SJSA1 (cell line): ENCODE data around the gene TEDC1. TPM values are rescaled to one million over a fixed set of nuclear protein-coding genes. Genes with fewer than 3 reads are reported as not detected.

Experiments
- DNase-seq, 2 experiments: peaks; one replicate each; pipeline ENCODE4 v3.0.0-alpha.2; 2015 to 2020; ENCODE audit warnings: low spot score in 2 of 2, low read depth in 1 of 2
- H3K27ac ChIP-seq: fragments of 250-450 bp; sonication (Bioruptor Pico); 2 replicates; pipeline ENCODE4 v1.5.1; 2020; ENCODE audit warnings: mild to moderate bottlenecking, moderate library complexity
- H3K27me3 ChIP-seq: fragments of 250-450 bp; sonication (Bioruptor Pico); replicated peaks from 2 replicates; pipeline ENCODE4 v1.5.1; 2020; ENCODE audit warnings: mild to moderate bottlenecking, moderate library complexity
- H3K36me3 ChIP-seq: fragments of 250-450 bp; sonication (Bioruptor Pico); 2 replicates; pipeline ENCODE4 v1.5.1; 2020; ENCODE audit warnings: mild to moderate bottlenecking
- H3K4me1 ChIP-seq: fragments of 250-450 bp; sonication (Bioruptor Pico); replicated peaks from 2 replicates; pipeline ENCODE4 v1.6.1; 2021; ENCODE audit warnings: mild to moderate bottlenecking
- H3K4me3 ChIP-seq: fragments of 250-450 bp; sonication (Bioruptor Pico); 2 replicates; pipeline ENCODE4 v1.5.1; 2020; ENCODE audit warnings: mild to moderate bottlenecking
- H3K9me3 ChIP-seq: fragments of 250-450 bp; sonication (Bioruptor Pico); replicated peaks from 2 replicates; pipeline ENCODE4 v1.5.1; 2020; ENCODE audit warnings: mild to moderate bottlenecking
- total RNA-seq: library from RNA; depleted of rRNA; stranded (reverse); fragments of >200 nt; shearing (Covaris generic); gene quantifications from 2 replicates; pipeline ENCODE4 v1.2.3, GENCODE V29; 2014

TEDC1 gene
- total RNA-seq, 1 experiment from 2014 or later = 22.1 TPM

DNA sequence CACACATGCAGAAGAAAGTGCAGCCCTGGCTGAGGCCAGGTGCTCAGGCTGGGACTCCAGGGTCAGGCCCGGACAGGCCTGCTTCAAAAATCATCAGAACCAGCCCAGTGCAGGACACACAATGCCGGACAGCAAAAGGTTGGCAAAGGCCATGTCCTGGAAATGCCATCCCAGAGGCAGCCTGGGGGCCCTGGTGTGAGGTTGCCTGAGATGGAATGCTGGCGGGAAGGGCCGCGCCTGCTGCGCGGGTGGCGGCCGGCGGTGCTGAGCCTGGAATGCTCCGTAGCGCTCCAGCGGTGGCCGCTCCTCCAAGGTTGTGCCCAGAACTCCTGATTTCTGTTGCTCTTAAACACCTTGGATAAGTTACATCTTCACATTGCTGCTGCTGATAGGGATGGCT, 38.1 kb upstream of the TEDC1 start:
- Histone ChIP-seq H3K4me3 (no peak overlapping the region), H3K36me3 (peaks cover 60% of the 10 kb centered on the region), H3K9me3 (no peaks in the 10 kb centered on the region), H3K27me3 (no peaks in the 10 kb centered on the region), H3K4me1 (no peaks in the 10 kb centered on the region), H3K27ac (no peak overlapping the region)
- DNase-seq = no peak

DNA sequence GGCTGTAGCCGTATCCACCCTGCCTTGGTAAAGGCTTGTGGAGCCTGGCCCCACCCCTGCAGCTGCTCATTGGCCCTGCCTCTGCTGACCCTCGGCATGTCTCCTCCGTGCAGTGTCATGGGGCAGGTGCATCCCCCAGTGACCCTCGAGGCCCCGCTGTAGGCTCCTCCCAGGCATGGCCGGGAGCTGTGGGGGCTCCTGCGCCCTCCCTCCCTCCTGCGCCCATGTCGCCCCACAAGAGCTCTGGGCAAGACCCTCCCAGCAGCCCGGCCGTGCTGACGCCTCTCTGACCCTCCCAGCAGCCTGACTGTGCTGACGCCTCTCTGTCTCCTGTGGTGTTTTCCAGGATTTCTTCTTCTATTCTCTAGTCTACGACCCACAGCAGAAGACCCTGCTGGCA, 37.2 kb upstream of the TEDC1 start:
- H3K9me3 ChIP-seq = no peaks in the 10 kb centered on the region
- no peak overlapping the region for H3K27ac ChIP-seq

GRCh38 chr14:105455086-105455640, 35.9 kb upstream of the TEDC1 start:
- H3K36me3 ChIP-seq = peaks cover 44% of the 10 kb centered on the region
- no peak for DNase-seq
- no peaks in the 10 kb centered on the region for H3K4me1 ChIP-seq
- H3K9me3 ChIP-seq = no peaks in the 10 kb centered on the region
- no peaks in the 10 kb centered on the region for H3K27me3 ChIP-seq
- H3K27ac ChIP-seq = no peak overlapping the region
- no peak overlapping the region for H3K4me3 ChIP-seq

More for the DNA sequence above, 37.2 kb upstream of the TEDC1 start:
- no peaks in the 10 kb centered on the region for H3K4me1 ChIP-seq
- no peak overlapping the region for H3K4me3 ChIP-seq
- no peaks in the 10 kb centered on the region for H3K27me3 ChIP-seq
- peaks cover 56% of the 10 kb centered on the region for H3K36me3 ChIP-seq
- no peak for DNase-seq

- Histone ChIP-seq H3K27me3 (no peaks in the 10 kb centered on the region), H3K4me3 (no peak overlapping the region), H3K4me1 (no peaks in the 10 kb centered on the region), H3K9me3 (no peaks in the 10 kb centered on the region), H3K36me3 (peaks cover 37% of the 10 kb centered on the region), H3K27ac (no peak overlapping the region)
- no peak for DNase-seq
Observed at GRCh38 chr14:105455766-105456660, 35.0 kb upstream of the TEDC1 start.

DNA sequence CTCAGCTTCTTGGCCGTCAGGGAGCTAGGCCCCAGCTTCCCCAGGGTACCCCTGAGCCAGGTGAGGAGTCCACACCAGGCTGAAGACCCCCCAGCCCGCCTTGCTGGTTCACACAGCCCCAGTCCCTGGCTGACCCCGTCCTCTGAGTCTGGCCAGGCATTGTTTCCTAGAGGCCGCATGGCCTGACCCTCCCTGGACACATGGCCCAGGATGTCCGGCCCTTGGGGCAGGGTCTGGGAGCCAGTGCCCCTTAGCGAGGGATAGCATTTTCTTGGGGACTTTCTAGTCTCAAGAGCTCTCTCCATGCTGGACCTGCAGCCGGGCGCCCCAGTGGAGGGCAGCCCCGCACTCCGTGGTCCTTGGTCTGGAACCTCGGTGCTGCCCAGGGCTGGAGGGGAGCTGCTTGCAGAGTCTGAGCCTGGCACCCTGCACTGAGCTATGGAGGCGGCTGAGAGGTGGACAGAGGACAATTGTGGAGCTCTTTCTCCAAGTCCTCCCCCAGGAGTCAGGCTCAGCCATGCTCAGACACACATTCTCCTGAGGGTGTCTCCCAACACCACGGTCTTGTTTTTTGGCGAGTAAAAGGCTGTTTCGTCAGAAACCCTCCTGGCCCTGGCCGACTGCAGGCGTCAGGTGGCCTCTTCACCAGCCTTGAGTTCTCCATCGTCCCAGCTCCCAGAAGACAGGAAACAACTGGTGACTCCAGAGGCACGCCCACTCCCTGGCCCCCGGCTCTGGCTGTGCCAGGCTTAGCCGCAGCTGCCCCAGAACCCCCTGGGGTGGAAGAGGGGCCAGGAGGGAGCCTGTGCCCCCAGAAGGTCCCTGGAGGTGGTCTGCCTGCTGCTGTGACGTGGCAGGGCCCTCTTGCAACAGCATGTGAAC, 34.1 kb upstream of the TEDC1 start:
- H3K36me3 ChIP-seq = peaks cover 33% of the 10 kb centered on the region
- H3K9me3 ChIP-seq = no peaks in the 10 kb centered on the region
- H3K27me3 ChIP-seq = no peaks in the 10 kb centered on the region
- DNase-seq = no peak
- no peak overlapping the region for H3K27ac ChIP-seq
- H3K4me3 ChIP-seq = no peak overlapping the region
- no peaks in the 10 kb centered on the region for H3K4me1 ChIP-seq

DNA sequence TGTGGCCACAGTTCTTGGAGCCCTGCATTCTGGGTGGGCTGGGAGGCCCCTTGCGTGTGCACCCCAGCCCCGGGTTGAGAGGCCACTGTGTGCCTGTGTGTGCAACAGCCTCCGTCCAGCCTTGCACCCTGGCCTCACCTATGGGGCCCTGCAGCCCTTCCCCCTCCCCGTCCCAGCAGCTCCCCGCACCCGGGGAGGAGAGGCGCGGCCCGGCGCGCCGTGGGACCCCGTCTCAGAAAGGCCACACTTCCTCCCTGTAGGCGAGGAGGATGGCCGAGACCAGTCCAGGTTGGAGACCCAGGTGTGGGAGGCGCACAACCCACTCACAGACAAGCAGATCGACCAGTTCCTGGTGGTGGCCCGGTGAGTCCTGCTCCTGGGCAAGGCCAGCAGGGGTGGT, 33.0 kb upstream of the TEDC1 start:
- no peak overlapping the region for H3K27ac ChIP-seq
- DNase-seq = no peak
- no peaks in the 10 kb centered on the region for H3K4me1 ChIP-seq
- H3K9me3 ChIP-seq = no peaks in the 10 kb centered on the region
- H3K4me3 ChIP-seq = no peak overlapping the region
- H3K36me3 ChIP-seq = peaks cover 35% of the 10 kb centered on the region
- H3K27me3 ChIP-seq = no peaks in the 10 kb centered on the region

DNA sequence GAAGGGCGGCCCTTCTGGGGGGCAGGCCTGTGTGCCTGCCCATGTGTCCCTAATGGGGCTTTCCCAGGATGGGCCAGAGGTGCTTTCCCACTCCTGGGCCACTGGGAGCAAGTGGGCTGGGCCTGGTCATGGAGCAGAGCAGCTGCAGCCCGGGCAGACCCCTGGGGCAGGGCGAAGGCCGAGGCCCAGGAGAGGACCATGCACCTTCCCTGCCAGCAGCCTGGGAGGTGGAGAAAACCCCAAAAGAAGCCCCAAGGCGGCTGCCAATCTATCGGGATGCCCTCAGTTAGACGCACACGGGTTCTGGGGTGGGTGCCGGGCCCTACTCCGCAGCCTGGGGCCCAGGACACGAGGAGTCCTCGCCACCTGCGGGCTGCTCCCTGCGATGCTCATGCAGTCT, 32.5 kb upstream of the TEDC1 start:
- H3K4me3 ChIP-seq = no peak overlapping the region
- no peaks in the 10 kb centered on the region for H3K9me3 ChIP-seq
- no peaks in the 10 kb centered on the region for H3K4me1 ChIP-seq
- peaks cover 32% of the 10 kb centered on the region for H3K36me3 ChIP-seq
- no peak overlapping the region for H3K27ac ChIP-seq
- DNase-seq = no peak
- H3K27me3 ChIP-seq = no peaks in the 10 kb centered on the region

DNA sequence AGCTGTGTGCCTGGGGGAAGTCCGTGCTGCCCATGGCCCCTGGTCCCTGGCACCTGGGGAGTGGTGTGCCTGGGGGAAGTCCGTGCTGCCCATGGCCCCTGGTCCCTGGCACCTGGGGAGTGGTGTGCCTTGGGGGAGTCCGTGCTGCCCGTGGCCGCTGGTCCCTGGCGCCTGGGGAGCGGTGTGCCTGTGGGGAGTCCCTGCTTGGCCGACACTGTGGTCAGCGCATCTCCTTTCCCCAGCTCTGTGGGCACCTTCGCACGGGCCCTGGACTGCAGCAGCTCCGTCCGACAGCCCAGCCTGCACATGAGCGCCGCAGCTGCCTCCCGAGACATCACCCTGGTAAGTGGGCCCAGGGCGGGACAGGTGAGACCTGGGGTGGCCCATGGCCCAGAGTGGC, 30.9 kb upstream of the TEDC1 start:
- Histone ChIP-seq H3K36me3 (peaks cover 37% of the 10 kb centered on the region), H3K27ac (no peak overlapping the region)
- no peak for DNase-seq

DNA sequence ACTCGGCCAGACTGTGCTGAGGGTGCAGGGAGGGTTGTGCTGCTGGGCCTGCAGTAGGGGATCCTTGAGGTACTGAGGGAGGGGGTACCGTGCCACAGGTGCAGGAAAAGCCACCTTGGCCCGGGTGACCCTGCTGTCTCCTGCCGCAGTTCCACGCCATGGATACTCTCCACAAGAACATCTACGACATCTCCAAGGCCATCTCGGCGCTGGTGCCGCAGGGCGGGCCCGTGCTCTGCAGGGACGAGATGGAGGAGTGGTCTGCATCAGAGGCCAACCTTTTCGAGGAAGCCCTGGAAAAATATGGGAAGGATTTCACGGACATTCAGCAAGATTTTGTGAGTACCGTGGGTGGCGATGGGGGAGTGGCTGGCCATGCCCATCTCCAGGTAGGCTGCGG, 30.4 kb upstream of the TEDC1 start:
- DNase-seq = no peak
- H3K27ac ChIP-seq = no peak overlapping the region
- H3K36me3 ChIP-seq = peaks cover 37% of the 10 kb centered on the region
- no peaks in the 10 kb centered on the region for H3K9me3 ChIP-seq
- peaks cover 7% of the 10 kb centered on the region for H3K4me1 ChIP-seq
- H3K4me3 ChIP-seq = no peak overlapping the region
- no peaks in the 10 kb centered on the region for H3K27me3 ChIP-seq

More for the DNA sequence above, 30.9 kb upstream of the TEDC1 start:
- Histone ChIP-seq H3K9me3 (no peaks in the 10 kb centered on the region), H3K4me3 (no peak overlapping the region), H3K4me1 (peaks cover 2% of the 10 kb centered on the region), H3K27me3 (no peaks in the 10 kb centered on the region)

DNA sequence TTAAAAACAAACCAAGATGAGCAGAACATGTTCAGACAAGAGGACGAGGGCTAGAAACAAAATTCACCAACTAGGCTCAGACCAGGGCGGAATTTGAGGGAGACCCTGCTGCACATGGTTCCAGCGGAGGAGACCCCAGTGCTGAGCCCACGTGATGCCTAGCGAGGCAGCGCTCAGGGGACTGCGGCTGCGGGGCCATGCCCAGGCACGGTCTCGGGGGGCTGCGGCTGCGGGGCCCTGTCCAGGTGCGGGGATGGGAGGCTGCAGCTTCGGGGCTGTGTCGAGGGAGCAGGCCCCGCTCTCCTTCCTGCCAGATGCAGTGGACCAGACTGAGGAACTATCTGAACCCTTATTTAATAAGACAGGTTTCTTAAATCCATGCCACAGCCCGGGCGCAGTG, 29.1 kb upstream of the TEDC1 start:
- DNase-seq = no peak
- H3K27me3 ChIP-seq = no peaks in the 10 kb centered on the region
- no peak overlapping the region for H3K27ac ChIP-seq
- peaks cover 9% of the 10 kb centered on the region for H3K4me1 ChIP-seq
- peaks cover 35% of the 10 kb centered on the region for H3K36me3 ChIP-seq
- H3K9me3 ChIP-seq = no peaks in the 10 kb centered on the region
- H3K4me3 ChIP-seq = no peak overlapping the region

- no peak overlapping the region for H3K4me3 ChIP-seq
- peaks cover 47% of the 10 kb centered on the region for H3K36me3 ChIP-seq
- no peaks in the 10 kb centered on the region for H3K9me3 ChIP-seq
- H3K27ac ChIP-seq = no peak overlapping the region
- H3K27me3 ChIP-seq = no peaks in the 10 kb centered on the region
- H3K4me1 ChIP-seq = peaks cover 9% of the 10 kb centered on the region
- no peak for DNase-seq
Observed at GRCh38 chr14:105464501-105464900, 26.5 kb upstream of the TEDC1 start.

DNA sequence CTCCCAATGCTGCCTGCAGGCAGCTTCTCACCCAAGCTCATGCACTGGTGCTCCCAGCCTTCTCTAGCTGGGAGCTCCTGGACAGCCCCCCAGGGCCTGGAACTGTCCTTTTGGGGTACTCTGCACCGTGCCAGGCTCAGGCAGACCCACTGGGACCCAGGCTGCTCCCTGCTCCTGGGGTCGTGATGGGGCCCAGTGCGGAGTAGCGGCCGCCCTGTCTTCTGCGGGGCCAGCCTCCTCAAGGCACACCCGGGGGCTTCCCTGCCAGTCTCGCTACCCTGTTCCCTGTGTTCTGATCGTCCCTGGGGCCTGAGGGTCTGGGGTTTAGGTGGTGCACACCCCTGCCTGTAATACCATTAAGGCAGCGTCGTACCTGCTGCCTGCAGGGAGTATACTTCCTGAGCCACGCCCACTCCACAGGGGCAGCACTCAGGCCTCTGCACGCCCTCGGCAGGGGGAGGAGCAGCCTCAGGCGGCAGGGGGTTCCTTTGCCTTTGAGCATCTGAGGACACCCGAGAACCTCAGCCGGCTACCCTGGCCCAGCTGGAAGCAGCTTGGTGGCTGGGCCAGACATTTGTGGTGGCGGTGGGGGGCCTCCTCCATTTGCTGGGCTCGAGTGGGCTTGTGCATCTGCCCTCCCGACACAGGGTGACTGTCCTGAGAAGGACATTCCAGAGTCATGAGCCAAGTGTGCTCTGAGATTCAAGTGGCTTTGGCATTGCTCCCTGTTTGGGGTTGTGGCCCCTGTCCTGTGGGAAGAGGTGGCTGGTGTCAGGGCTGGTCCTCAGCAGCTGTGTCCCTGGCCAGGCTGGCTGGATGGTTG, 25.6 kb upstream of the TEDC1 start:
- H3K4me3 ChIP-seq = no peak overlapping the region
- H3K27ac ChIP-seq = no peak overlapping the region
- peaks cover 9% of the 10 kb centered on the region for H3K4me1 ChIP-seq
- DNase-seq = no peak
- H3K27me3 ChIP-seq = no peaks in the 10 kb centered on the region
- H3K9me3 ChIP-seq = no peaks in the 10 kb centered on the region
- H3K36me3 ChIP-seq = peaks cover 47% of the 10 kb centered on the region

- no peaks in the 10 kb centered on the region for H3K27me3 ChIP-seq
- H3K4me3 ChIP-seq = no peak overlapping the region
- H3K9me3 ChIP-seq = no peaks in the 10 kb centered on the region
- H3K36me3 ChIP-seq = peaks cover 47% of the 10 kb centered on the region
- DNase-seq = no peak
- H3K27ac ChIP-seq = no peak overlapping the region
- peaks cover 9% of the 10 kb centered on the region for H3K4me1 ChIP-seq
Observed at GRCh38 chr14:105466531-105467248, 24.4 kb upstream of the TEDC1 start.
